Keratinocyte (primary cell): Measurements from ENCODE around the gene NTRK1. TPM values are rescaled to one million over a fixed set of nuclear protein-coding genes. Genes with fewer than 3 reads are reported as not detected.

ENCODE experiments used
- DNase-seq: peaks from one replicate; pipeline ENCODE4 v3.0.0-alpha.2; 2011; ENCODE audit warnings: low read depth, missing footprints, low spot score
- FAIRE-seq: peaks from 2 replicates; lab custom pipeline; 2011; peaks lifted over from hg19 to GRCh38; lab: Jason Lieb, UNC
- H2AFZ ChIP-seq: 2 replicates; pipeline ENCODE4 v1.6.0; 2012; ENCODE audit warnings: low read length, control low read depth, inconsistent platforms; ENCODE audit not compliant: control insufficient read depth
- H3K27ac ChIP-seq: 2 replicates; pipeline ENCODE4 v1.5.1; 2011; ENCODE audit warnings: low read length; ENCODE audit not compliant: control insufficient read depth, insufficient read depth
- H3K27me3 ChIP-seq: 3 replicates; pipeline ENCODE4 v1.6.0; 2011; ENCODE audit warnings: low read length; ENCODE audit not compliant: control insufficient read depth, insufficient read depth; ENCODE audit errors: extremely low read depth
- H3K36me3 ChIP-seq, 2 experiments: 2 replicates in 1 of 2; 3 replicates in 1 of 2; pipeline ENCODE4 v1.5.1; 2011; ENCODE audit warnings: low read length in 2 of 2, mild to moderate bottlenecking in 1 of 2; ENCODE audit not compliant: control insufficient read depth in 2 of 2, insufficient read depth in 2 of 2; ENCODE audit errors: extremely low read depth in 1 of 2
- H3K4me1 ChIP-seq: 3 replicates; pipeline ENCODE4 v1.5.1; 2011; ENCODE audit warnings: low read length; ENCODE audit not compliant: control insufficient read depth, insufficient read depth; ENCODE audit errors: extremely low read depth
- H3K4me2 ChIP-seq: 3 replicates; pipeline ENCODE4 v1.6.0; 2011; ENCODE audit warnings: low read depth, low read length; ENCODE audit not compliant: control insufficient read depth, insufficient read depth; ENCODE audit errors: extremely low read depth
- H3K4me3 ChIP-seq, 3 experiments: fragments of 200-600 bp in 1 of 3; sonication (generic) in 1 of 3; 2 replicates in 2 of 3; 3 replicates in 1 of 3; pipeline ENCODE4 v1.5.1; 2011 to 2016; ENCODE audit warnings: low read length in 3 of 3, mild to moderate bottlenecking in 3 of 3, control low read depth in 2 of 3, inconsistent platforms in 1 of 3, low read depth in 1 of 3, mixed read lengths in 1 of 3, mixed run types in 1 of 3, moderate library complexity in 1 of 3; ENCODE audit not compliant: control insufficient read depth in 2 of 3, insufficient read depth in 2 of 3; ENCODE audit errors: extremely low read depth in 1 of 3
- H3K79me2 ChIP-seq: 2 replicates; pipeline ENCODE4 v1.6.0; 2012; ENCODE audit warnings: low read length; ENCODE audit not compliant: control insufficient read depth, insufficient read depth
- H3K9ac ChIP-seq: 3 replicates; pipeline ENCODE4 v1.6.0; 2011; ENCODE audit warnings: low read length; ENCODE audit not compliant: control insufficient read depth, insufficient read depth; ENCODE audit errors: extremely low read depth
- H3K9me1 ChIP-seq: 3 replicates; pipeline ENCODE4 v1.6.0; 2011; ENCODE audit warnings: low read length; ENCODE audit not compliant: control insufficient read depth, insufficient read depth; ENCODE audit errors: extremely low read depth
- H3K9me3 ChIP-seq: 2 replicates; pipeline ENCODE4 v1.5.1; 2012; ENCODE audit warnings: low read depth, low read length; ENCODE audit not compliant: control insufficient read depth
- H4K20me1 ChIP-seq: 3 replicates; pipeline ENCODE4 v1.6.0; 2011; ENCODE audit warnings: low read length; ENCODE audit not compliant: control insufficient read depth, insufficient read depth; ENCODE audit errors: extremely low read depth
- EZH2 ChIP-seq: IDR thresholded peaks from one replicate; pipeline ENCODE4 v1.6.1; 2012; ENCODE audit warnings: inconsistent platforms, mild to moderate bottlenecking, low read length, moderate library complexity
- dilution Hi-C: fragments of 300-500 bp; cut with MboI; formaldehyde crosslinking; loops from one replicate; pipeline ENCODE4 v1.7.0; 2020; ENCODE audit warnings: low sequenced_read_pairs; ENCODE audit not compliant: extremely low pct_ligation_motif_present
- polyA plus RNA-seq, 5 experiments: library from polyadenylated mRNA; depleted of rRNA in 3 of 5; stranded (reverse) in 3 of 5; stranded (forward) in 1 of 5; unstranded in 1 of 5; fragments of >200 nt; gene quantifications; 1 replicate in 1 of 5; 2 replicates in 3 of 5; 3 replicates in 1 of 5; pipeline versions ENCODE4 v1.2.1 to v1.2.3, GENCODE V29; 2011 to 2012; ENCODE audit warnings: missing spikeins in 2 of 5, low read depth in 1 of 5, low replicate concordance in 1 of 5
- TF ChIP-seq, protein P1 (sequence below), 3 experiments: IDR thresholded peaks in 1 of 3; conservative IDR thresholded peaks in 1 of 3; optimal IDR thresholded peaks in 1 of 3; 2 replicates in 2 of 3; 3 replicates in 1 of 3; pipeline versions ENCODE3 to v1.5.1; 2011; ENCODE audit warnings: low read length in 3 of 3, mild to moderate bottlenecking in 3 of 3, moderate library complexity in 2 of 3, control low read depth in 1 of 3, inconsistent platforms in 1 of 3; ENCODE audit not compliant: insufficient read depth in 2 of 3; ENCODE audit errors: extremely low read depth in 1 of 3

The NTRK1 gene
- polyA plus RNA-seq, 1 donor (not counting 4 experiments of a cell fraction or from before 2014, with no cell fraction given) = 0.03 TPM

DNA sequence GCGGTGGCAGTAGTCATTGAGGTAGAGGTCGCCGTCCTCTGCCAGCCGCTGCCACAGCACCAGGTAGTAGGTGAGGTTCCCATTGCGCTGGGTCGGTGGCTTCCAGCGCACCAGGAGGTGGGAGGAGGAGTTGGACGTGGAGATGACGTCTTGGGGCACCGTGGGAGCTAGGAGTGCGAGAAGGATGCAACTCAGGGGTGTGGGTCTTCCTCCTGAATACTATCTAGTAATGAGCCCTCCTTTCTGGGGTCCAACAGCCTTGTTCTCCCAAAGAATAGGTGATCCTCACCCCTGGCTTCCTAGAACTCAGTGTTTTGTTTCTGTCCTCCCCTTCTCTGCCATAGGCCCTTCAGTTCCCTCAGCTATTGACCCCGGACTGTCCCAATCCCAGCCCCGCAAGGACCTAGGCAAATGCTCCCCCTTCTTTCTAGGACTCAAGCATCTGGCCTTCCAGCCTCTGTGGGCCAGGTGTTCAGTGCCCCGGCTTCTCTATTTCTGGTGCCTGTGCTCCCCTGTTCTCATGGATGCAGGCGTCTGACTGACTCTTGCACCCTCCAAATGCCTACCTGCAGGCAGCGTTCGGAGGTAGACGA lies 14.6 kb upstream of the NTRK1 start:
- no peaks in the 10 kb centered on the region for H3K9me1 ChIP-seq
- no peak overlapping the region for H3K9ac ChIP-seq
- H3K27me3 ChIP-seq = peaks cover 68% of the 10 kb centered on the region
- dilution Hi-C loops = no loop called here
- no peak overlapping the region for H2AFZ ChIP-seq
- peaks cover 2% of the 10 kb centered on the region for H3K4me1 ChIP-seq
- FAIRE-seq (no peak), DNase-seq (no peak)
- H3K36me3 ChIP-seq = no peaks in the 10 kb centered on the region
- H3K27ac ChIP-seq = no peak overlapping the region
- H3K9me3 ChIP-seq = no peaks in the 10 kb centered on the region
- H3K79me2 ChIP-seq = no peaks in the 10 kb centered on the region
- H3K4me2 ChIP-seq = no peak overlapping the region
- no peak overlapping the region for H3K4me3 ChIP-seq
- H4K20me1 ChIP-seq = peaks cover 2% of the 10 kb centered on the region
- peak; percentile 54 for TF ChIP-seq EZH2
- TF ChIP-seq, protein P1, sequence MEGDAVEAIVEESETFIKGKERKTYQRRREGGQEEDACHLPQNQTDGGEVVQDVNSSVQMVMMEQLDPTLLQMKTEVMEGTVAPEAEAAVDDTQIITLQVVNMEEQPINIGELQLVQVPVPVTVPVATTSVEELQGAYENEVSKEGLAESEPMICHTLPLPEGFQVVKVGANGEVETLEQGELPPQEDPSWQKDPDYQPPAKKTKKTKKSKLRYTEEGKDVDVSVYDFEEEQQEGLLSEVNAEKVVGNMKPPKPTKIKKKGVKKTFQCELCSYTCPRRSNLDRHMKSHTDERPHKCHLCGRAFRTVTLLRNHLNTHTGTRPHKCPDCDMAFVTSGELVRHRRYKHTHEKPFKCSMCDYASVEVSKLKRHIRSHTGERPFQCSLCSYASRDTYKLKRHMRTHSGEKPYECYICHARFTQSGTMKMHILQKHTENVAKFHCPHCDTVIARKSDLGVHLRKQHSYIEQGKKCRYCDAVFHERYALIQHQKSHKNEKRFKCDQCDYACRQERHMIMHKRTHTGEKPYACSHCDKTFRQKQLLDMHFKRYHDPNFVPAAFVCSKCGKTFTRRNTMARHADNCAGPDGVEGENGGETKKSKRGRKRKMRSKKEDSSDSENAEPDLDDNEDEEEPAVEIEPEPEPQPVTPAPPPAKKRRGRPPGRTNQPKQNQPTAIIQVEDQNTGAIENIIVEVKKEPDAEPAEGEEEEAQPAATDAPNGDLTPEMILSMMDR (optimal IDR thresholded peaks at IDR 0.05 in 1 of 3, IDR thresholded peaks at IDR 0.05 in 1 of 3, conservative IDR thresholded peaks at IDR 0.05 in 1 of 3; ENCODE audit: extremely low read depth in 1 of 3, insufficient read depth in 2 of 3, low read length in 3 of 3) = no peak

GRCh38 chr1:156846643-156847042 lies 14.0 kb upstream of the NTRK1 start:
- dilution Hi-C loops = no loop called here
- no peak for DNase-seq

More at GRCh38 chr1:156846643-156847042, 14.0 kb upstream of the NTRK1 start:
- H3K4me3 ChIP-seq = no peak overlapping the region
- peaks cover 2% of the 10 kb centered on the region for H3K4me1 ChIP-seq
- no peaks in the 10 kb centered on the region for H4K20me1 ChIP-seq
- no peaks in the 10 kb centered on the region for H3K36me3 ChIP-seq
- no peak for FAIRE-seq
- no peaks in the 10 kb centered on the region for H3K79me2 ChIP-seq
- no peak for TF ChIP-seq EZH2
- TF ChIP-seq, protein P1 (optimal IDR thresholded peaks at IDR 0.05 in 1 of 3, IDR thresholded peaks at IDR 0.05 in 1 of 3, conservative IDR thresholded peaks at IDR 0.05 in 1 of 3; ENCODE audit: extremely low read depth in 1 of 3, insufficient read depth in 2 of 3, low read length in 3 of 3) = no peak
- H3K9me3 ChIP-seq = no peaks in the 10 kb centered on the region
- no peak overlapping the region for H3K9ac ChIP-seq
- H3K27ac ChIP-seq = no peak overlapping the region
- no peak overlapping the region for H2AFZ ChIP-seq
- H3K27me3 ChIP-seq = peaks cover 62% of the 10 kb centered on the region
- H3K4me2 ChIP-seq = no peak overlapping the region
- no peaks in the 10 kb centered on the region for H3K9me1 ChIP-seq
